ENCODE data around the gene MSI2.

The MSI2 gene

GRCh38 chr17:57655553-57655952 is 399.2 kb downstream of the MSI2 start:
- DNase-seq: no peak

- no peak for DNase-seq
These were observed 400.9 kb downstream of the MSI2 start for GRCh38 chr17:57657211-57657610.

GRCh38 chr17:57662041-57662440 is 405.7 kb downstream of the MSI2 start:
- DNase-seq: no peak

- peak; percentile 55 for DNase-seq
These were observed 406.5 kb downstream of the MSI2 start for GRCh38 chr17:57662644-57663308.

GRCh38 chr17:57663326-57664070 is 407.2 kb downstream of the MSI2 start:
- DNase-seq: no peak

GRCh38 chr17:57665128-57665527 is 408.8 kb downstream of the MSI2 start:
- DNase-seq: no peak

GRCh38 chr17:57665696-57666095 is 409.4 kb downstream of the MSI2 start:
- no peak for DNase-seq

GRCh38 chr17:57666201-57666870 is 410.0 kb downstream of the MSI2 start:
- no peak for DNase-seq

GRCh38 chr17:57666946-57667345 is 410.6 kb downstream of the MSI2 start:
- DNase-seq: no peak

GRCh38 chr17:57667461-57667923 is 411.2 kb downstream of the MSI2 start:
- no peak for DNase-seq

GRCh38 chr17:57668332-57668731 is 412.0 kb downstream of the MSI2 start:
- DNase-seq: no peak

GRCh38 chr17:57669671-57670529 is 413.6 kb downstream of the MSI2 start:
- DNase-seq: no peak

GRCh38 chr17:57670769-57671569 is 414.6 kb downstream of the MSI2 start:
- DNase-seq: no peak

- peak; percentile 75 for DNase-seq
These were observed 415.6 kb downstream of the MSI2 start for GRCh38 chr17:57671667-57672632.

GRCh38 chr17:57672971-57673370 is 416.6 kb downstream of the MSI2 start:
- DNase-seq: no peak

GRCh38 chr17:57674894-57675293 is 418.6 kb downstream of the MSI2 start:
- DNase-seq: no peak

GRCh38 chr17:57675427-57676387 is 419.4 kb downstream of the MSI2 start:
- DNase-seq: no peak

- DNase-seq: no peak
These were observed 420.2 kb downstream of the MSI2 start for GRCh38 chr17:57676543-57676942.

- DNase-seq: no peak
These were observed 421.0 kb downstream of the MSI2 start for GRCh38 chr17:57677301-57677700.

GRCh38 chr17:57677858-57678257 is 421.5 kb downstream of the MSI2 start:
- no peak for DNase-seq
